ENCODE measurements around the gene MLLT3.

Gene MLLT3

DNA sequence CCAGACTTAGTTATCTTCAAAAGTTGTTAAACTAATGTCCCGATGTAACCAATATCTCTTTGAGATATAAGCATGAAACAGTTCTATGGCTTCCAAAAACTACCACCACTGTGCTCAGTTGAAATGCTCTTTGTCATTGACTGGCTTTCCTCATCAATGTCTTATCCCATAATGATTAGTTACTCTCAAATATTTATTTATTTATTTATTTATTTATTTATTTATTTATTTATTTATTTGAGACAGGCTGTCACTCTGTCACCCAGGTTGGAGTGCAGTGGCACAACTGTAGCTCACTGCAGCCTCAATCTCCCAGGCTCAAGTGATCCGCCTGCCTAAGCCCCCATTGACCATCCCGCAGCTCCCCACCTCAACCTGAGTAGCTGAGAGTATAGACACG, 28.0 kb upstream of the MLLT3 start:
- Histone ChIP-seq H3K9me3 (replicated peaks; ENCODE audit: low read length) (no peaks in the 10 kb centered on the region), H3K27me3 (ENCODE audit: control insufficient read depth, insufficient read depth, low read length) (no peaks in the 10 kb centered on the region)

DNA sequence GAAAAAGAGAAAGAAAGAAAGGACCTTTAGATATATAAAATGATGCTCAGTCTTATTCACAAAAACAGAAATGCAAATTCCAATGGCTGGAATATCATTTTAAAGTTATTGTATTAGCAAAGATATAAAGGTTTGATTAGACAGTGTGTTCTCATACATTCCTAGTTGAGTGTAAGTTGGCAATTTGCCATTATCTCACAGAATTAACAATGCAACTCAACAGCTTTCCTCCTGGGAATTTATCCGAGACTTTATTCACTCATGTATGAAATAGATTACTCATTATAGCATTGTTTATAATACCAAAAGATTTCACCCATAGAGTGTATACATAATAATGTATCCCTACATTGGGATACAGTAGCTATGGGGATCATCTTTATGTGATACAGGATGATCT, 27.1 kb upstream of the MLLT3 start:
- H3K4me1 ChIP-seq (ENCODE audit: control insufficient read depth, insufficient read depth, low read length), result no peaks in the 10 kb centered on the region

More for the DNA sequence above, 28.0 kb upstream of the MLLT3 start:
- Histone ChIP-seq H3K9ac (ENCODE audit: low read depth, low read length) (no peak overlapping the region), H3K36me3 (ENCODE audit: insufficient read depth, low read length) (no peaks in the 10 kb centered on the region), H3K4me2 (ENCODE audit: low read length) (no peak overlapping the region), H3K4me3 (ENCODE audit: low read length) (no peak overlapping the region), H3K4me1 (ENCODE audit: control insufficient read depth, insufficient read depth, low read length) (no peaks in the 10 kb centered on the region)

DNA sequence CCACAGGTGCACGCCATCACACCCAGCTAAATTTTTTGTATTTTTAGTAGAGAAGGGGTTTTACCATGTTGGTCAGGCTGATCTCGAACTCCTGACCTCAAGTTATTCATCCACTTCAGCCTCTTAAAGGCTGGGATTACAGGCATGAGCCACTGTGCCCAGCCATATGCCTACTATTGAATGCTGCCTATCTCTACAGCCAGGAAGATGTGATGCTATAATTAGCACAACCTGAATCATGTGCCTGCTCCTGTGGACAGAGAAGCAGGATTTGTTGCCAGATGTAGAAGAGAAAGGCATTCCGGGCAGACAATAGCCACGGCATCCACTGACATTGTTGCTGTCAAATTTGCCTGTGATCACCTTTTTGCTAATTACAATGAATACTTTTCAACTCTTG, 24.4 kb upstream of the MLLT3 start:
- no peaks in the 10 kb centered on the region for H3K9me3 ChIP-seq (replicated peaks; ENCODE audit: low read length)
- H3K9ac ChIP-seq (ENCODE audit: low read depth, low read length), result no peak overlapping the region
- H3K4me3 ChIP-seq (ENCODE audit: low read length), result no peak overlapping the region
- H3K4me2 ChIP-seq (ENCODE audit: low read length), result no peak overlapping the region
- H3K36me3 ChIP-seq (ENCODE audit: insufficient read depth, low read length), result no peaks in the 10 kb centered on the region
- no peaks in the 10 kb centered on the region for H3K27me3 ChIP-seq (ENCODE audit: control insufficient read depth, insufficient read depth, low read length)
- H3K4me1 ChIP-seq (ENCODE audit: control insufficient read depth, insufficient read depth, low read length), result no peaks in the 10 kb centered on the region

More for the DNA sequence above, 27.1 kb upstream of the MLLT3 start:
- H3K9ac ChIP-seq (ENCODE audit: low read depth, low read length), result no peak overlapping the region
- H3K27me3 ChIP-seq (ENCODE audit: control insufficient read depth, insufficient read depth, low read length), result no peaks in the 10 kb centered on the region
- no peak overlapping the region for H3K4me2 ChIP-seq (ENCODE audit: low read length)
- no peaks in the 10 kb centered on the region for H3K9me3 ChIP-seq (replicated peaks; ENCODE audit: low read length)
- H3K36me3 ChIP-seq (ENCODE audit: insufficient read depth, low read length), result no peaks in the 10 kb centered on the region
- H3K4me3 ChIP-seq (ENCODE audit: low read length), result no peak overlapping the region

DNA sequence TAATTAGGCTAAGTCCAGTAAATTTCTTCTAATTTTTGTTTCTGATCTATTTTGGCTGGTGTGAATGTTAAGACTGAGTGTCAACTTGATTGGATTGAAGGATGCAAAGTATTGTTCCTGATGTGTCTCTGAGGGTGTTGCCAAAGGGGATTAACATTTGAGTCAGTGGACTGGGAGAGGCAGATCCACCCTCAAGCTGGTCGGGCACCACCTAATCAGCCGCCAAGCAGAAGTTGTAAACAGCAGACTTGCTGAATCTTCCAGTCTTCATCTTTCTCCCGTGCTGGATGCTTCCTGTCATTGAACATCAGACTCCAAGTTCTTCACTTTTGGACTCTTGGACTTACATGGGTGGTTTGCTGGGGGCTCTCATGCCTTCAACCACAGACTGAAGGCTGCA, 21.4 kb upstream of the MLLT3 start:
- Histone ChIP-seq H3K36me3 (ENCODE audit: insufficient read depth, low read length) (no peaks in the 10 kb centered on the region), H3K4me3 (ENCODE audit: low read length) (no peak overlapping the region), H3K27me3 (ENCODE audit: control insufficient read depth, insufficient read depth, low read length) (no peaks in the 10 kb centered on the region), H3K9me3 (replicated peaks; ENCODE audit: low read length) (no peaks in the 10 kb centered on the region), H3K9ac (ENCODE audit: low read depth, low read length) (no peak overlapping the region), H3K4me1 (ENCODE audit: control insufficient read depth, insufficient read depth, low read length) (no peaks in the 10 kb centered on the region), H3K4me2 (ENCODE audit: low read length) (no peak overlapping the region)

DNA sequence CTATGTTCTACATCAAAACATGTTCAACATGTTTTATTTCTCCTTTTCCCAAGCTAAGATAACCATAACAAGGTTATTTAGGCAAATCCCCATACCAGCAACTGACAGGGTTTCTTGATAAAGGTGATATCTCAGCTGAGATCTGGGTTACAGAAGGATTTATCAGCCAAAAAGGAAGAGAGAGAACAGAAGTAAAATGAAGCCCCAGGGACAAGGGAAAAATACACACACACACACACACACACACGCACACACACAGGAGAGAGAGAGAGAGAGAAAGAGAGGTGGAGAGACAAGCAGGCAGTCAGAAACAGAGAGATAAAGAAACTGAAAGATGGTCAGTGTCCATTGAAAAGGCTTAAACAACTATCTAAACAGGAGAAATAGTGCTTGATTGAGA, 19.7 kb upstream of the MLLT3 start:
- Histone ChIP-seq H3K36me3 (ENCODE audit: insufficient read depth, low read length) (no peaks in the 10 kb centered on the region), H3K4me3 (ENCODE audit: low read length) (no peak overlapping the region), H3K9me3 (replicated peaks; ENCODE audit: low read length) (no peaks in the 10 kb centered on the region), H3K27me3 (ENCODE audit: control insufficient read depth, insufficient read depth, low read length) (no peaks in the 10 kb centered on the region), H3K4me1 (ENCODE audit: control insufficient read depth, insufficient read depth, low read length) (no peaks in the 10 kb centered on the region), H3K9ac (ENCODE audit: low read depth, low read length) (no peak overlapping the region), H3K4me2 (ENCODE audit: low read length) (no peak overlapping the region)

- H3K27me3 ChIP-seq (ENCODE audit: control insufficient read depth, insufficient read depth, low read length), result no peaks in the 10 kb centered on the region
- H3K9me3 ChIP-seq (replicated peaks; ENCODE audit: low read length), result no peaks in the 10 kb centered on the region
- no peak overlapping the region for H3K4me3 ChIP-seq (ENCODE audit: low read length)
- no peak overlapping the region for H3K4me2 ChIP-seq (ENCODE audit: low read length)
- no peaks in the 10 kb centered on the region for H3K4me1 ChIP-seq (ENCODE audit: control insufficient read depth, insufficient read depth, low read length)
- H3K9ac ChIP-seq (ENCODE audit: low read depth, low read length), result no peak overlapping the region
- no peaks in the 10 kb centered on the region for H3K36me3 ChIP-seq (ENCODE audit: insufficient read depth, low read length)
Observed at GRCh38 chr9:20640331-20641187, 18.3 kb upstream of the MLLT3 start.

- Histone ChIP-seq H3K4me1 (ENCODE audit: control insufficient read depth, insufficient read depth, low read length) (peaks cover 5% of the 10 kb centered on the region), H3K27me3 (ENCODE audit: control insufficient read depth, insufficient read depth, low read length) (no peaks in the 10 kb centered on the region), H3K4me3 (ENCODE audit: low read length) (no peak overlapping the region), H3K36me3 (ENCODE audit: insufficient read depth, low read length) (no peaks in the 10 kb centered on the region), H3K9me3 (replicated peaks; ENCODE audit: low read length) (no peaks in the 10 kb centered on the region), H3K4me2 (ENCODE audit: low read length) (no peak overlapping the region), H3K9ac (ENCODE audit: low read depth, low read length) (no peak overlapping the region)
Observed at GRCh38 chr9:20636888-20637440, 14.7 kb upstream of the MLLT3 start.

GRCh38 chr9:20634895-20635294, 12.6 kb upstream of the MLLT3 start:
- Histone ChIP-seq H3K4me3 (ENCODE audit: low read length) (no peak overlapping the region), H3K4me2 (ENCODE audit: low read length) (no peak overlapping the region), H3K9me3 (replicated peaks; ENCODE audit: low read length) (no peaks in the 10 kb centered on the region), H3K9ac (ENCODE audit: low read depth, low read length) (no peak overlapping the region), H3K36me3 (ENCODE audit: insufficient read depth, low read length) (no peaks in the 10 kb centered on the region), H3K4me1 (ENCODE audit: control insufficient read depth, insufficient read depth, low read length) (peaks cover 5% of the 10 kb centered on the region), H3K27me3 (ENCODE audit: control insufficient read depth, insufficient read depth, low read length) (no peaks in the 10 kb centered on the region)

- Histone ChIP-seq H3K36me3 (ENCODE audit: insufficient read depth, low read length) (no peaks in the 10 kb centered on the region), H3K4me1 (ENCODE audit: control insufficient read depth, insufficient read depth, low read length) (peaks cover 5% of the 10 kb centered on the region), H3K4me2 (ENCODE audit: low read length) (no peak overlapping the region), H3K9me3 (replicated peaks; ENCODE audit: low read length) (no peaks in the 10 kb centered on the region), H3K9ac (ENCODE audit: low read depth, low read length) (no peak overlapping the region), H3K27me3 (ENCODE audit: control insufficient read depth, insufficient read depth, low read length) (no peaks in the 10 kb centered on the region), H3K4me3 (ENCODE audit: low read length) (no peak overlapping the region)
Observed at GRCh38 chr9:20632705-20633104, 10.4 kb upstream of the MLLT3 start.

GRCh38 chr9:20630241-20630943, 8.1 kb upstream of the MLLT3 start:
- Histone ChIP-seq H3K4me3 (ENCODE audit: low read length) (no peak overlapping the region), H3K4me2 (ENCODE audit: low read length) (no peak overlapping the region)

DNA sequence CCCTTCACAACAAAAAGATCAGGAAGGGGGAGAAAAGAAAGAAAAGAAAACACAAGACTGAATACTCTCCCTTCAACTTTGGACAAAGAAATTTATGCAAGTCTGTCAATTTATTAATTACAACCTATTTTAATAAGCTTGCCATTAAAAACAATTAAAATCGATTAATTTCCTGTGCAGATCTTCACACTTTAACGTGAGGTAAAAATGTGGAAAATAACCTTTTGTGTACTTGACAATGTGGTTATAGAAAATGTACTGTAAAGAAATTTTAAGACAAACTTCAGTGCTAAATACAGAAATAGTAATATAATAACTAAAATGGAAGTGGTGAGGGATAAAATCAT, 2.7 kb upstream of the MLLT3 start:
- no peaks in the 10 kb centered on the region for H3K9me3 ChIP-seq (replicated peaks; ENCODE audit: low read length)
- H3K36me3 ChIP-seq (ENCODE audit: insufficient read depth, low read length), result no peaks in the 10 kb centered on the region
- peaks cover 3% of the 10 kb centered on the region for H3K4me1 ChIP-seq (ENCODE audit: control insufficient read depth, insufficient read depth, low read length)
- H3K9ac ChIP-seq (ENCODE audit: low read depth, low read length), result no peak overlapping the region
- peak overlapping the region; percentile 96 for H3K4me2 ChIP-seq (ENCODE audit: low read length)
- H3K4me3 ChIP-seq (ENCODE audit: low read length), result no peak overlapping the region
- no peaks in the 10 kb centered on the region for H3K27me3 ChIP-seq (ENCODE audit: control insufficient read depth, insufficient read depth, low read length)

More at GRCh38 chr9:20630241-20630943, 8.1 kb upstream of the MLLT3 start:
- Histone ChIP-seq H3K4me1 (ENCODE audit: control insufficient read depth, insufficient read depth, low read length) (peaks cover 5% of the 10 kb centered on the region), H3K27me3 (ENCODE audit: control insufficient read depth, insufficient read depth, low read length) (no peaks in the 10 kb centered on the region), H3K9me3 (replicated peaks; ENCODE audit: low read length) (no peaks in the 10 kb centered on the region), H3K36me3 (ENCODE audit: insufficient read depth, low read length) (no peaks in the 10 kb centered on the region), H3K9ac (ENCODE audit: low read depth, low read length) (no peak overlapping the region)

Measured in skeletal muscle satellite cell (primary cell).